NCI-H1092 treated with DMSO at 0.1 percent for 48 hours (cell line): Measurements from ENCODE around the gene M1AP.

Experiments used
- DNase-seq: peaks from one replicate; lab custom pipeline; 2025; lab: John Stamatoyannopoulos, UW

The M1AP gene

GRCh38 chr2:74648009-74648443, at the start of gene M1AP:
Gene M1AP (minus strand): TSS chr2:74648330. CDS start chr2:74640275, 8,055 bp downstream.
- DNase-seq = no peak

- no peak for DNase-seq
Observed at GRCh38 chr2:74696829-74697228, 48.7 kb upstream of the M1AP start.

DNA sequence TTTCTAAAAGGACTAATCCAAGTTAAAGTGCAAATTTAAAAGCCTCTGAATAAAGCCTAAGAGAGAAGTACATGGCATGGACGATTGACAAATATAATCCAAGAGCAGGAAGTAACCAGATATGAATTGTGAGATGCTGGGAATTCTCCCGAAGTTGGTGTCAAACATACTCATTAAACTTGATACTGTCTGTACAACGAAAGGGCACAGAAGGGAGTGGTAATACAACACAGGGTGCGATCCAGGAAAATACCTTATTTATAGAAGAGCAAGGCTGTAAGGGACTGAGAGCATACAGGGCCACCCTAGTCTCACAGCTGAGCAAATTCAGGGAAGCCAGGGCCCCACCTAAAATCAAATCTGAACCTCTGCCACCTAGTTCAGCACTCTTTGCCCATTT, 47.5 kb upstream of the M1AP start:
- no peak for DNase-seq

GRCh38 chr2:74694281-74694680, 46.2 kb upstream of the M1AP start:
- DNase-seq = no peak

DNA sequence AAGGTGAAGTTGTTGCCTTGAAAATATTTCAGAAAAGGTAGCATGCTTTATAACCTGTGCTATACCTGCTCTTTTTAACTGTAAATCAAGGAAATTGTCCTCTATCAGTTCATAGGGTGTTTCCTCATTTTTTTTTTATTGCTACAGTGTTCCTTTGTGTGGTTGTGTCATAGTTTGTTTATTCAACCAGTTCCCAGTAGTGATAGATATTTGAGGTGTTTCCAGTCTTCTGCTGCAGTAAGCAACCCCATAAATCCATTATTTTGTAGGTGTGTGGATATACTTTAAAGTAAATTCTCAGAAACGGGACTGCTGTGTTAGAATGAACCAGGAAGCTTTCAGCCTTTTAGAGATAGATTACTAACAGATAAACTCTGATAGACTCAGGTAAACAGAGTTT, 45.5 kb upstream of the M1AP start:
- DNase-seq = no peak

- no peak for DNase-seq
Observed at GRCh38 chr2:74693213-74693612, 45.1 kb upstream of the M1AP start.

- DNase-seq = no peak
Observed at GRCh38 chr2:74691929-74692328, 43.8 kb upstream of the M1AP start.

DNA sequence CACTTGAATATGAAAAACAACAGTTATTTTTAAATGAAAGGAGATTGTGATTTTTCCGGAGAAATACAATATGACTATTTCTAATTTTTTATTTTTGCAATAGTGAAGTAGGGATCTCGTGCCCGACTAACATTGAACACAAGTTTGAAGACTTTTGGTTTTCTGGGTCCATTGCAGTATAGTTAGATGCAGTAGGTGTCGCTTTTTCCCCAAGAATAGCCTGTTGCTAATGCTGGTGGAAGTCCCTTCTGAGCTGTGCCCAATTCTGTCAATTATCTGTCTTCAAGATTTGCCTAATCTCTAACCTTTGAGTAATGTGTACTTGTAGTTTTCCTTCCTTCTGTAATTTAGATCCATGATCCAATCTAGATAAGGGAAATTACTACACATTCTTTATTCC, 42.4 kb upstream of the M1AP start:
- peak; percentile 46 for DNase-seq

DNA sequence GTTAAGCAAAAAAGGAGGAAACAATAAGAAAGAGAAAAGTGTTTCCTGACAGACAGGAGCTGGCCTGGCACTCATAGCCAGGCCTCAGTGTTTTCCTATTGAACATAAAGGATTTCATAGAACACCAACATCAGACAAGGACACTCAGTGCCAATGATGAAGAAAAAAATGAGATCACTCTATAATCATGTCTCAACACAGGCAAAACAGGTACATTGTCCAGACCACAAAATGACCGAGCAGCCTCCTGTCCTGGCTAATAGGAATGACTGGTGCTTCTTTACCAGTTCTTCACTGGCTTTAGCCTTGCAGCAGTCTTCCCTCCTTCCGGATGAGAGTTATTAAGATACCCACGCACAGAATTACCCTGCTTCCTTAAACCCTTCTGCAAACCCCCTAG, 41.5 kb upstream of the M1AP start:
- DNase-seq = no peak

DNA sequence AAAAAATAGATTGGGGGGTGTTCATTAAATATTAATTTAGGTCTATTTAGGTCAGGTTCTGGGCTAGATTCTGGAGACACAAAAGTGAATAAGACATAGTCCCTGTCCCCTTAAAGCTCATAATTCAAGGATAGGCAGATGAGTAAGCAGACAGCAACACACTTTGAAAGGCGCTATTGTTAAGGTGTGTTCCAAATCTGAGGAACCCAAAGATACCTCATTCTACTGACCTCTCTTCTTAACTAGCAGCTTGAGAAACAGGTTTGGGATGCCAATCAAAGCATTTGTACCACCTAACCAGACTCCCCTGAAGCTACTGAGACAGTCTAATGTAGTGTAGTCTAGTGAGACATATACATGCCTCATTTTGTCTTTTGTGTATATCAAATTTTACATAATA, 40.8 kb upstream of the M1AP start:
- DNase-seq = no peak

DNA sequence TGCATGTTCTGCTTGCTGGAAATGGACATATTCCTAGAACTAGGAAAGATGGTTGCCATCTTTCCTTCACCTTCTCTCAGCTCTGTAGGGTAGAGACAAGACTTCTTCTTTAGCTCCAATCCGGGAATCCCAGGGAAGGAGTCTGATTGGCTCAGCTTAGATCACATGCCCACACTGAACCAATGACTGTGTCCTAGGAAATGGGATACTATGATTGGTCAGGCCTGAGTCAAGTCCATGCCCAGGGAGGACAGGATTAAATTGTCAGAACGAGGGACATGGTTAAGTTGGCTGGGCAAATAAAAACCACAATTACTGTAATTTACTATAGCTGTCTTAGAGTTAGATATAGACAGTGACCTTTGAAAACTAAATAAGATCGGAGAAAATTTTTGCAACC, 37.3 kb upstream of the M1AP start:
- DNase-seq = no peak

DNA sequence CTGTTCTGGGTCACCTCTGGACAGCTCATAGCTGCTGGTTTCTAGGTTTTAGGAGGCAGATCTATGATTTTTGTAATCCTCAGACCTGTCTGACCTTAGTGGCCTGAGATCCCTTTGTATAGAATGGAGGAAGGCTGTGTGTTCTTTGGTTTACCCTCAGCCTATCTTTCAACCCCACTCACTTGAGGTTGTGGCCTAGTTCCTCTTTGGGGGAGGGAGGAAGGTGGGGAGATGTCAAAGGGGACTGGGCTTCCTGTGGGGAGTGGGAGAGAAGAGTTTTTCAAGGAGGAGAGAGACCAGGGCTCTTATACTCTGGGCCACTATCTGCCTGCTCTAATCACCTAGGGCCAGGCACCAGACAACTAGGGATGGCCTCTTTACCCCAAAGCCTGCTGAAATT, 34.4 kb upstream of the M1AP start:
- no peak for DNase-seq

DNA sequence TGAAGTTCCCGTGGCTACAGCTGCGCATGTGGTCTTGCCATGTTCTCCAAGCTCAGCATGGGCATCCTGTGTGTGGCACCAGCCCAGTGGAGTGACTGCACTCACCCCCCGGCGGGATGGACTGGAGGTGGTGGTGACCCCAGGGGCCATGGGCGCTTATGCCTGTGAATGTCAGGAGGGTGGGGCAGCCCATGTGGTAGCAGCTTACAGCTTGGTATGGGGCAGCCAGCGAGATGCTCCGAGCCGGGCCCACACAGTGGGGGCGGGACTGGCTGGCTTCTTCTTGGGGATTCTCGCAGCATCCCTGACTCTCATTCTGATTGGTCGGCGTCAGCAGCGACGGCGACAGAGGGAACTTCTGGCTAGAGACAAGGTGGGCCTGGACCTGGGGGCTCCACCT, 31.5 kb upstream of the M1AP start:
- no peak for DNase-seq

GRCh38 chr2:74676331-74676730, 28.2 kb upstream of the M1AP start:
- DNase-seq = no peak

GRCh38 chr2:74675090-74675489, 27.0 kb upstream of the M1AP start:
- DNase-seq = no peak

DNA sequence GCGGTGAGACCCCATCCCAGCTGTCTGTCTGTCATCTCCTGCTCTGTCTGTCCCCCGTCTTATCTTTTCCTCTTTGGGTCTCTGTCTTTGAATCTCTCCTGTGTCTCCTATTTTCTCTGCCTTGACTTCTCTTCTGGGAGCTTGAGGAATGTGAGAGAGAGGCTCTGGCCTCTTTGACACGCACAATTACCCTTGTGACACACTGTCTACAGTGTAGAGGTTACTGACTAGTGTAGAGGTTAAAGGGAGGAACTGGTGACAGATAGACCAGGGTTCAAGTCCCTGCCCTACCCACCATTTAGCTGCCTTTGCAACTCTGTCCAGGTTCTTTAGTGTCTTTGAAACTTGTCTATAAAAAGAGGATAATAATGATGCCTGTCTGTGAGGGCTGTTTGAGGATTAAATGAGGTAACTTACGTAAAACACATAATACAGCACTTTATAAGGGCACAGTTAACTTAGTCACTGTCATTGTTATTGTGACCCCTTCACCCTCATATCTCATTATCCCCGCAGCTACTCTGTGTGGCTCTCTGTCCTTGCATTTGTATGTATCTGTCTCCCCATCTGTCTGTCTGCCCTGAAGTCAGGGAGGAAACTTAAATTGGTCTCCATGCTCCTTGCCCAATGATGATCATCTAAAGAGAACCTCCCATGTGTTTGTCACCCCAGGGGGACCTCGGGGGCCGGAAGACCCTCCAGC, 25.8 kb upstream of the M1AP start:
- no peak for DNase-seq

- no peak for DNase-seq
Observed at GRCh38 chr2:74671479-74671878, 23.3 kb upstream of the M1AP start.

DNA sequence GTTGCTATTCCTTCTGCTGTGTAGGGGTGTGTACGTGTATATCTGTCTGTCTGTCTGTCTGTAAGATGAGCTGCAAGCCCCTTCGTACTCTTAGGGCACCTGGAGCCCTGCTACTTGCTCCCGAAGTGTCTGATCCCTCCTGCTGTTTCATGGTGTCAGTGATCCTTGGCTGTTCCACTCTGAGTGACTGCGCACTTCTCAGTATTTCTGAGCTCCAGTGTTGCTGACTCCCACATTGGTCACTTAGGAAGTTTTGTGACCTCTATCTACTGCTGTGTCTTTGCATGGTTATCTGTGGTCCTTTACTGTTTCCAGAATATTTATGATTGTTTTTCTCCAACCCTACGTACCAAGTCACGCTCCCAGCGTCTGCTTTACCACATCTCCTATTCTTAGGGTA, 22.1 kb upstream of the M1AP start:
- DNase-seq = no peak

DNA sequence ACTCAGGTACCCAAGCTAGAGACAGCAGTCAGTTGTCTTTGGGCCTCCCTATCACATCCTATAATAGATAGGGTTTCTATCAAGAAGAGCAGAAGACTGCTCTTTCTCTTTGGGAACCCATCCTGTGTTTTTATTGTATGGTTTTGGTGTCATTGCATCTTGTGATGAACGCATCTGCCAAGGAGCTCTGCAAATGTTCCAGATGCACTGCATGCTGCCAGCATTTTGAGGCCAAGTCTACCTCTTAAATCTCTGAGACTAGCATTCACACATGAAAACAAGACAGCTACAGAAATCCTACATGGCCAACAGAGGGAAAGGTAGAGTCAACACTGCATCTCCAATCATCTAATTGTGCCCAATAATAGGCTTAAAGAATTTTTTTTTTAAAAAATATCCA, 20.0 kb upstream of the M1AP start:
- DNase-seq = no peak

GRCh38 chr2:74659462-74659861, 11.3 kb upstream of the M1AP start:
- DNase-seq = no peak

DNA sequence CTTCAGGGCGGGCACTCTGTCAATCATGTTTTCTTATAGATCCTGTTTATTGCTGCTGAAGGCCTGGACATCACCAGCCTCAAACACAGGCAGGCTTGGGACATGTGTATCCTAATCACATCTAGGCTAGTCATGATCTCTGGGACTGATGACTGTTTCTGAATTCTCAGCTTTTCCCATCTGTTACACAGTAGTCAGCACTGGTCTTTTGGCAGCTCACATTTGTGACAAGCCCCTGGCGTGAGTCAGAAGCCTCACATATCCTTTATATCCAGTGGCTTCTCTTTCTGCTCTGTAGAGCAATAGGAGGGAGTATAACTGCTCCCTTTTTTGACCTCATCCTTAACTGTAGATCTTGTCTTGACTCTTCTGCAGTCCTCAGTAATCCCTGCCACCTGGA, 10.4 kb upstream of the M1AP start:
- DNase-seq = no peak

DNA sequence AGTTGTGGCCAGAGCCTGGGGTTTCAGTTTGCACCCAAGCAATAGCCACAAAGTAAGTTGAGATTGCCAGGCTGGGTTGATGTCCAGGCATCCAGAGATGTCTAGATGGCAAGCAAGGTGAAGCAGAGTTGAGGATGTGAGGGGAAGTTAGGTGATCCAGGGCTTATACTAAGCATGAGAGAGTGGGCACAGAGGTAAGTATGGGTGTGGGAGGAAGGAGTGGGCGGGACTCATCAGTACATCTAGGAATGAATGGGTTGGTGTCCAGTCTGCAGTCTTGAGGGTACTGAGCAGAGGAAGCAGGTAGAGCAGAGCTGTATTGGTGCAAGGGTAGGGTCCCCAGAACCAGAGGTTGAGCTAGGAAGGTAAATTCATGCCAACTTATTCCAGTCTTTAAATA, 7.4 kb upstream of the M1AP start:
- DNase-seq = no peak

DNA sequence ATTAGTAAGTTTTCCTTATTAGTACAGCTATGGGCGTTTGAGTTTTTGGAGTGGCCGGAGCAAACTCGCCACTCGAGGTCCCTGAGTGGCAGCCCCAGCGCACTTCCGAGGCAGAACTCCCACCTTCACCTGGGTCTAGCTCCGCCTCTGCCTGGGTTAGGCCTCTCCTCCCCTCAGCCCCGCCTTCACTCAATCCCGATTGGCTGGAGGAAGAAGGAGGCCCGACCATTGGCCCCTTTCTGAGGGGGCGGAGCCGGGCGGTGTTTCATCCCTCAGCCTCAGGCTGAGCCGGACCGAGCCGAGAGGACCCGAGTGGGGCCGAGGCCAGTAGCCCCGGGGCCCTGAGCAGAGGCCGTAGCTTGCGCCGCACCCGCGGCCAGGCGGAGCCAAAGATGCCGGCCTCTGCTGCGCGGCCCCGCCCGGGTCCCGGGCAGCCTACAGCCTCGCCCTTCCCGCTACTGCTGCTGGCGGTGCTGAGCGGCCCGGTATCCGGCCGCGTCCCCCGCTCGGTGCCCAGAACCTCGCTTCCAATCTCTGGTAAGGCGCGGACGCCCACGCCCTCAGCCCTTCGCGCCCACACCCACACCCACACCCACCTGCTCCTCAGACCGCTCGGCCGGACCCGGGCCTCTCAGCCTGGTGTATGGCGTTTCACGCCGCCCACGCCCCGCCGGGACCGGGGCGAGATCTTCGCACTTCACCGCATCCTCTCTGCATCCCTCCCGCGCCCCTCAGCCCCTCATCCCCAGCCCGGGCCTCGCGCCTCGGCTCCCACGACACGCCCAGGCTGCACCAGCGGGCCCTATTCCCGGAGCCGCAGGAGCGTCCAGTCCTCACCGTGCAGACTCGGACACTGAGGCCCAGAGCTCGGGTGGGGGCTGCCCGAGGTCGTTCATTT, 6.1 kb upstream of the M1AP start, which contains the start of gene SEMA4F:
Gene SEMA4F (plus strand): TSS at position 263 of the 898 bp plus-strand sequence. CDS start 130 bp downstream, at position 393.
- peak; percentile 94 for DNase-seq
